ENCODE results near the gene SPTLC3. TPM values are rescaled to one million over a fixed set of nuclear protein-coding genes. Genes with fewer than 3 reads are reported as not detected.

SPTLC3 gene
- total RNA-seq, 1 donor from 2014 or later, result 0.41 TPM

GRCh38 chr20:13200767-13201500 lies 192.2 kb downstream of the SPTLC3 start:
- Mint-ChIP-seq H3K9me3 (ENCODE audit: unreplicated experiment) (no peaks in the 10 kb centered on the region), H3K27ac (ENCODE audit: unreplicated experiment) (no peak overlapping the region), H3K27me3 (ENCODE audit: unreplicated experiment) (peaks cover 2% of the 10 kb centered on the region), H3K4me3 (ENCODE audit: unreplicated experiment) (no peak overlapping the region), H3K36me3 (ENCODE audit: low read depth, unreplicated experiment) (no peaks in the 10 kb centered on the region), H3K4me1 (ENCODE audit: unreplicated experiment) (no peaks in the 10 kb centered on the region)
- TF ChIP-seq, protein P1, sequence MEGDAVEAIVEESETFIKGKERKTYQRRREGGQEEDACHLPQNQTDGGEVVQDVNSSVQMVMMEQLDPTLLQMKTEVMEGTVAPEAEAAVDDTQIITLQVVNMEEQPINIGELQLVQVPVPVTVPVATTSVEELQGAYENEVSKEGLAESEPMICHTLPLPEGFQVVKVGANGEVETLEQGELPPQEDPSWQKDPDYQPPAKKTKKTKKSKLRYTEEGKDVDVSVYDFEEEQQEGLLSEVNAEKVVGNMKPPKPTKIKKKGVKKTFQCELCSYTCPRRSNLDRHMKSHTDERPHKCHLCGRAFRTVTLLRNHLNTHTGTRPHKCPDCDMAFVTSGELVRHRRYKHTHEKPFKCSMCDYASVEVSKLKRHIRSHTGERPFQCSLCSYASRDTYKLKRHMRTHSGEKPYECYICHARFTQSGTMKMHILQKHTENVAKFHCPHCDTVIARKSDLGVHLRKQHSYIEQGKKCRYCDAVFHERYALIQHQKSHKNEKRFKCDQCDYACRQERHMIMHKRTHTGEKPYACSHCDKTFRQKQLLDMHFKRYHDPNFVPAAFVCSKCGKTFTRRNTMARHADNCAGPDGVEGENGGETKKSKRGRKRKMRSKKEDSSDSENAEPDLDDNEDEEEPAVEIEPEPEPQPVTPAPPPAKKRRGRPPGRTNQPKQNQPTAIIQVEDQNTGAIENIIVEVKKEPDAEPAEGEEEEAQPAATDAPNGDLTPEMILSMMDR (IDR thresholded peaks at IDR 0.05; ENCODE audit: unreplicated experiment), result no peak
- DNase-seq (ENCODE audit: low spot score), result no peak

DNA sequence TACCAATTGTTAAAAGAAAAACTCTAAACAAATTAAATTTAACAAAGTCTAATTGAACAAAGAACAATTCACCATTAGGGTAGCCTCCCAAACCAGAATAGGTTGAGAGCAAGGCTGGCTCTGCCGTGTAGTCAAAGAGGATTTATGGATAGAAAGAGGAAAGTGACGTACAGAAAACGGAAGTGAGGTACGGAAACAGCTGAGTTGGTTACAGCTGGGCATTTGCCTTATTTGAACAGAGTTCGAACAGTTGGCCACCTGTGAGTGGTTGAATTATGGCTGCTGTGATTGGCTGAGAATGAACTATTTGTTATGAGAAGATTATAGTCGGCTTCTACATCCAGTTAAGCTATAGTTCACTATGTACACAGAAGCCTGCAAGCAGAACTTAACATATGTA lies 193.8 kb downstream of the SPTLC3 start:
- no peak for DNase-seq (ENCODE audit: low spot score)
- TF ChIP-seq, protein P1 (IDR thresholded peaks at IDR 0.05; ENCODE audit: unreplicated experiment), result no peak
- Mint-ChIP-seq H3K4me1 (ENCODE audit: unreplicated experiment) (no peaks in the 10 kb centered on the region), H3K4me3 (ENCODE audit: unreplicated experiment) (no peak overlapping the region), H3K27me3 (ENCODE audit: unreplicated experiment) (peaks cover 2% of the 10 kb centered on the region), H3K27ac (ENCODE audit: unreplicated experiment) (no peak overlapping the region), H3K9me3 (ENCODE audit: unreplicated experiment) (no peaks in the 10 kb centered on the region), H3K36me3 (ENCODE audit: low read depth, unreplicated experiment) (no peaks in the 10 kb centered on the region)

DNA sequence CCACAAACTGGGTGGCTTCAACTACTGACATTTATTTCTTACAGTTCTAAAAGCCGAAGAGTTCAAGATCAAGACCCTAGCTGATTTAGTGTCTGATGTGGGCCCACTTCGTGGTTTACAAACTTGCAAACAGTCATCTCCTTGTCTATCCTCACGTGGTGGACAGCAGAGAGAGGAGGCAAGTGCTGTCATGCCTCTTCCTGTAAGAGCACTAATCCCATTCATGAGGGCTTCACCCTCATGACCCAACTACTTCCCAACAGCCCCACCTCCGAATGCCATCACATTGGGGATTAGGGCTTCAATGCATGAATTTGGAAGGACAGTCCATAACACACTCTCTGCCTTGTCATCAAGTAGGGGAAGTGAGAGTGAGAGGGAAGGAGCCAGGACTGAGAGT lies 196.7 kb downstream of the SPTLC3 start:
- no peaks in the 10 kb centered on the region for H3K9me3 Mint-ChIP-seq (ENCODE audit: unreplicated experiment)

GRCh38 chr20:13205848-13206434 lies 197.2 kb downstream of the SPTLC3 start:
- TF ChIP-seq, protein P1 (IDR thresholded peaks at IDR 0.05; ENCODE audit: unreplicated experiment), result no peak
- no peaks in the 10 kb centered on the region for H3K36me3 Mint-ChIP-seq (ENCODE audit: low read depth, unreplicated experiment)
- H3K27me3 Mint-ChIP-seq (ENCODE audit: unreplicated experiment), result peaks cover 2% of the 10 kb centered on the region
- no peaks in the 10 kb centered on the region for H3K9me3 Mint-ChIP-seq (ENCODE audit: unreplicated experiment)
- no peak overlapping the region for H3K4me3 Mint-ChIP-seq (ENCODE audit: unreplicated experiment)
- no peak for DNase-seq (ENCODE audit: low spot score)
- H3K27ac Mint-ChIP-seq (ENCODE audit: unreplicated experiment), result no peak overlapping the region
- H3K4me1 Mint-ChIP-seq (ENCODE audit: unreplicated experiment), result no peaks in the 10 kb centered on the region

More for the DNA sequence above, 196.7 kb downstream of the SPTLC3 start:
- Mint-ChIP-seq H3K4me1 (ENCODE audit: unreplicated experiment) (no peaks in the 10 kb centered on the region), H3K27me3 (ENCODE audit: unreplicated experiment) (peaks cover 2% of the 10 kb centered on the region), H3K27ac (ENCODE audit: unreplicated experiment) (no peak overlapping the region), H3K4me3 (ENCODE audit: unreplicated experiment) (no peak overlapping the region), H3K36me3 (ENCODE audit: low read depth, unreplicated experiment) (no peaks in the 10 kb centered on the region)
- TF ChIP-seq, protein P1 (IDR thresholded peaks at IDR 0.05; ENCODE audit: unreplicated experiment), result no peak
- DNase-seq (ENCODE audit: low spot score), result no peak

DNA sequence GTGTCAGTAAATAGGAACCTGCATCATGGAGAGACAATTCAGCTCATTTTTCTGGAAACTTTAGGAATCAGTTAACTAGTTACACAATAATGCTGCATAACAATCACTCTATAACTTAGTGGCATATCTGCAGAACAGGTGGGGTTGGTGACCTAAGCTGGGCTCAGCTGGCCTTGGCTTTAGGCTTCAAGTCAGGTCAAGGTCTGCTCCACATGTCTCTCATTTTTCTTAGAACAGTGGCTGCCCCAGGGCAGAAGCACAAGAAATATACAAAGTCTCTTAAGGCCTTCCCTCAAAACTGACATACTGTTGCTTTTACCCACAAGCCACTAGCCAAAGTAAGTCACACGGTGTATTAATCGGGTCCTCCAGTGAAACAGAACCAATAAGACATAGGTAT lies 198.2 kb downstream of the SPTLC3 start:
- TF ChIP-seq, protein P1 (IDR thresholded peaks at IDR 0.05; ENCODE audit: unreplicated experiment), result no peak
- H3K27ac Mint-ChIP-seq (ENCODE audit: unreplicated experiment), result no peak overlapping the region
- no peak overlapping the region for H3K4me3 Mint-ChIP-seq (ENCODE audit: unreplicated experiment)
- H3K4me1 Mint-ChIP-seq (ENCODE audit: unreplicated experiment), result no peaks in the 10 kb centered on the region
- peaks cover 2% of the 10 kb centered on the region for H3K27me3 Mint-ChIP-seq (ENCODE audit: unreplicated experiment)
- H3K9me3 Mint-ChIP-seq (ENCODE audit: unreplicated experiment), result no peaks in the 10 kb centered on the region
- no peak for DNase-seq (ENCODE audit: low spot score)
- H3K36me3 Mint-ChIP-seq (ENCODE audit: low read depth, unreplicated experiment), result no peaks in the 10 kb centered on the region
